CD4-positive, alpha-beta T cell (primary cell): ENCODE results near the gene FLCN. TPM values are rescaled to one million over a fixed set of nuclear protein-coding genes. Genes with fewer than 3 reads are reported as not detected.
"Not testable (repeated sequence)": the region's sequence is repeated elsewhere in the genome, so short reads cannot be mapped to it uniquely, and the experiment has no call there.

Experiments
- ATAC-seq: fragments of 200-7000 bp; cut with Tn5 transposase; one replicate; pipeline ENCODE4 v1.10.0; 2022; ENCODE audit warnings: mild to moderate bottlenecking; ENCODE audit not compliant: poor library complexity
- CTCF ChIA-PET: fragments of 350-600 bp; sonication (Branson Sonifier 250); formaldehyde crosslinking; loops from one replicate; lab custom pipeline; 2021; ENCODE audit warnings: antibody characterized with exemption, inconsistent platforms; lab: Charles Lee
- POLR2A ChIA-PET: fragments of 350-600 bp; sonication (Branson Sonifier 250); formaldehyde crosslinking; loops from one replicate; lab custom pipeline; 2021; ENCODE audit warnings: antibody characterized with exemption, inconsistent platforms; lab: Charles Lee
- DNase-seq, 14 experiments: peaks; one replicate each; pipeline ENCODE4 v3.0.0-alpha.2; 2013 to 2020; ENCODE audit warnings: mixed read lengths in 2 of 14
- H3K27ac ChIP-seq, 2 donors: one replicate each; pipeline versions ENCODE4 v1.5.1 to v1.7.0; 2013; ENCODE audit warnings: low read length in 2 of 2, low read depth in 1 of 2, mild to moderate bottlenecking in 1 of 2
- H3K27me3 ChIP-seq, 2 experiments: 1 replicate in 1 of 2; 2 replicates in 1 of 2; pipeline versions ENCODE4 v1.6.1 to v1.7.0; 2013; ENCODE audit warnings: low read length in 2 of 2, control low read depth in 1 of 2, mild to moderate bottlenecking in 1 of 2, moderate library complexity in 1 of 2; ENCODE audit not compliant: insufficient read depth in 2 of 2, control insufficient read depth in 1 of 2
- H3K36me3 ChIP-seq: one replicate; pipeline ENCODE4 v1.6.1; 2013; ENCODE audit warnings: low read length, control low read depth; ENCODE audit not compliant: insufficient read depth
- H3K4me1 ChIP-seq: one replicate; pipeline ENCODE4 v1.6.1; 2013; ENCODE audit warnings: low read length, control low read depth; ENCODE audit not compliant: insufficient read depth
- H3K4me3 ChIP-seq: one replicate; pipeline ENCODE4 v1.5.1; 2013; ENCODE audit warnings: mild to moderate bottlenecking, low read length, moderate library complexity
- H3K9me3 ChIP-seq, 2 experiments: 1 replicate in 1 of 2; 2 replicates in 1 of 2; pipeline versions ENCODE4 v1.6.1 to v1.7.0; 2013; ENCODE audit warnings: low read length in 2 of 2, mild to moderate bottlenecking in 2 of 2, control low read depth in 1 of 2, moderate library complexity in 1 of 2; ENCODE audit not compliant: control insufficient read depth in 1 of 2, insufficient read depth in 1 of 2
- H3K27ac Mint-ChIP-seq: one replicate; pipeline ENCODE4 v1.8.0; 2020; ENCODE audit warnings: mixed read lengths
- H3K27me3 Mint-ChIP-seq: one replicate; pipeline ENCODE4 v1.8.0; 2021; ENCODE audit warnings: mixed read lengths
- H3K36me3 Mint-ChIP-seq: one replicate; pipeline ENCODE4 v1.8.0; 2021; ENCODE audit warnings: low read depth, mixed read lengths
- H3K4me1 Mint-ChIP-seq: one replicate; pipeline ENCODE4 v1.8.0; 2021; ENCODE audit warnings: low read depth, mixed read lengths
- H3K4me3 Mint-ChIP-seq: one replicate; pipeline ENCODE4 v1.8.0; 2020; ENCODE audit warnings: mild to moderate bottlenecking, mixed read lengths
- H3K9me3 Mint-ChIP-seq: one replicate; pipeline ENCODE4 v1.8.0; 2020; ENCODE audit warnings: mixed read lengths
- CTCF ChIP-seq: fragments of 200-600 bp; IDR thresholded peaks from one replicate; pipeline ENCODE4 v1.8.0; 2022; ENCODE audit warnings: antibody characterized with exemption, mild to moderate bottlenecking
- intact Hi-C, 2 experiments: fragments of 100-400 bp; cut with DNase I in 1 of 2; cut with micrococcal nuclease in 1 of 2; formaldehyde crosslinking; loops; one replicate each; pipeline versions ENCODE4 v1.15.1 to v1.9.0; 2023 to 2025; cut with DNase I, micrococcal nuclease
- total RNA-seq, 174 experiments: library from RNA in 2 of 174; stranded (reverse) in 2 of 174; gene quantifications; one replicate each; pipeline ENCODE4 v1.2.3 and lab custom pipeline; 2021 to 2026

The FLCN gene
- total RNA-seq, 2 experiments from 2014 or later: 12.1 to 15.9 TPM

GRCh38 chr17:17258998-17259397, 22.0 kb upstream of the FLCN start:
- no peak for DNase-seq
- peaks cover 69% of the 10 kb centered on the region for H3K36me3 Mint-ChIP-seq

DNA sequence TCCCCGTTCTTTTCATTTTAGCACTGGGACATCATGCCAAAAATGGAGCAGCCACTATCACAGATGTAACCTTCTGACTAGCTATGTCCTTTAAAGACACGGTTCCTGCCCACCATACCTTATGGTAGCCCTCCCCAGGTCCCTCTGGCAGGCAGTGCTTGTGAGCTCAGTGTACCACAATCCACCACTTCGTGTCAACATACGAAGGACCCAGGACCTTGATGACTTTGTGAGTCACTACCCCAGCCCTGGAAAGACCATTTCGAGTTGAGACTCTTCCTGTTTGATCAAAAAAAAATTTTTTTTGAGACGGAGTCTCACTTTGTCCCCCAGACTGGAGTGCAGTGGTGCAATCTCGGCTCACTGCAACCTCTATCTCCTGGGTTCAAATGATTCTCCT, 21.0 kb upstream of the FLCN start:
- H3K27me3 ChIP-seq: no peaks in the 10 kb centered on the region
- Mint-ChIP-seq H3K27me3 (no peaks in the 10 kb centered on the region), H3K4me1 (peaks cover 6% of the 10 kb centered on the region), H3K27ac (no peak overlapping the region), H3K9me3 (no peaks in the 10 kb centered on the region), H3K36me3 (peaks cover 73% of the 10 kb centered on the region), H3K4me3 (no peak overlapping the region)
- ATAC-seq: no peak
- CTCF ChIA-PET: interaction anchor here (1.5 to 1.7 kb wide), 2 partner anchors 10 to 12 kb away, joined by 4 read pairs; no protein-coding TSS in a partner anchor
- DNase-seq: no peak
- H3K36me3 ChIP-seq: peaks cover 62% of the 10 kb centered on the region
- no peak for TF ChIP-seq CTCF
- peaks cover 2% of the 10 kb centered on the region for H3K4me1 ChIP-seq
- POLR2A ChIA-PET: no interaction called here
- H3K4me3 ChIP-seq: no peak overlapping the region
- H3K9me3 ChIP-seq: no peaks in the 10 kb centered on the region
- H3K27ac ChIP-seq: no peak overlapping the region
- intact Hi-C loops: no loop called here

More at GRCh38 chr17:17258998-17259397, 22.0 kb upstream of the FLCN start:
- ChIA-PET CTCF (interaction anchor here (1.5 to 1.7 kb wide), 2 partner anchors 9 to 11 kb away, joined by 4 read pairs; no protein-coding TSS in a partner anchor), POLR2A (no interaction called here)
- Histone ChIP-seq H3K4me1 (no peaks in the 10 kb centered on the region), H3K9me3 (no peaks in the 10 kb centered on the region), H3K27me3 (no peaks in the 10 kb centered on the region), H3K4me3 (no peak overlapping the region), H3K27ac (no peak overlapping the region), H3K36me3 (peaks cover 56% of the 10 kb centered on the region)
- intact Hi-C loops: no loop called here
- Mint-ChIP-seq H3K27ac (no peak overlapping the region), H3K9me3 (no peaks in the 10 kb centered on the region), H3K4me3 (no peak overlapping the region), H3K27me3 (no peaks in the 10 kb centered on the region), H3K4me1 (no peaks in the 10 kb centered on the region)
- TF ChIP-seq CTCF: no peak
- no peak for ATAC-seq

- H3K4me3 ChIP-seq: no peak overlapping the region
- H3K4me3 Mint-ChIP-seq: no peak overlapping the region
- intact Hi-C loops: no loop called here
- H3K4me1 ChIP-seq: peaks cover 2% of the 10 kb centered on the region
- no peak overlapping the region for H3K27ac Mint-ChIP-seq
- CTCF ChIA-PET: interaction anchor here (1.0 to 1.1 kb wide), 2 partner anchors 8 to 14 kb away, joined by 3 to 4 read pairs; no protein-coding TSS in a partner anchor
- H3K27me3 Mint-ChIP-seq: no peaks in the 10 kb centered on the region
- peaks cover 71% of the 10 kb centered on the region for H3K36me3 ChIP-seq
- no peaks in the 10 kb centered on the region for H3K9me3 Mint-ChIP-seq
- POLR2A ChIA-PET: interaction anchor here (0.7 to 1.8 kb wide), 2 partner anchors 20 to 22 kb away, joined by 3 to 5 read pairs; partner anchors contain the start of gene FLCN
- H3K9me3 ChIP-seq: no peaks in the 10 kb centered on the region
- H3K36me3 Mint-ChIP-seq: peaks cover 75% of the 10 kb centered on the region
- H3K27ac ChIP-seq: no peak overlapping the region
- ATAC-seq: no peak
- no peak for TF ChIP-seq CTCF
- no peaks in the 10 kb centered on the region for H3K27me3 ChIP-seq
- DNase-seq: no peak
- peaks cover 7% of the 10 kb centered on the region for H3K4me1 Mint-ChIP-seq
Measured at GRCh38 chr17:17256316-17256715, 19.3 kb upstream of the FLCN start.

DNA sequence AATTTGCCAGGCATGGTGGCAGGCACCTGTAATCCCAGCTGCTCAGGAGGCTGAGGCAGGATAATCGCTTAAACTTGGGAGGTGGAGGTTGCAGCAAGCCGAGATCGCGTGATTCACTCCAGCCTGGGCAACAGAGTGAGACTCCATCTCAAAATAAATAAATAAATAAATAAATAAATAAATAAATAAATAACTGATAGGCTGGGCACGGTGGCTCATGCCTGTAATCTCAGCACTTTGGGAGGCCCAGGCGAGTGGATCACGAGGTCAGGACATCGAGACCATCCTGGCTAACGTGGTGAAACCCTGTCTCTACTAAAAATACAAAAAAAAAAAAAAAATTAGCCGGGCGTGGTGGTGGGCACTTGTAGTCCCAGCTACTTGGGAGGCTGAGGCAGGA, 18.7 kb upstream of the FLCN start:
- H3K4me3 Mint-ChIP-seq, H3K4me1 Mint-ChIP-seq, H3K4me3 ChIP-seq, H3K27me3 ChIP-seq, H3K9me3 ChIP-seq, ATAC-seq, H3K4me1 ChIP-seq, intact Hi-C loops, H3K9me3 Mint-ChIP-seq, DNase-seq, H3K27ac Mint-ChIP-seq, H3K27me3 Mint-ChIP-seq, H3K27ac ChIP-seq: not testable (repeated sequence)
- peaks cover 72% of the 10 kb centered on the region for H3K36me3 Mint-ChIP-seq
- POLR2A ChIA-PET: interaction anchor here (0.7 to 1.8 kb wide), 2 partner anchors 19 to 23 kb away, joined by 3 to 5 read pairs; partner anchors contain the start of gene FLCN
- H3K36me3 ChIP-seq: peaks cover 67% of the 10 kb centered on the region
- CTCF ChIA-PET: interaction anchor here (1.0 to 1.1 kb wide), 2 partner anchors 9 to 14 kb away, joined by 3 to 4 read pairs; no protein-coding TSS in a partner anchor
